Esophagus squamous epithelium (tissue), 5 donors: ENCODE results near the gene MS4A4A. TPM values are rescaled to one million over a fixed set of nuclear protein-coding genes. Genes with fewer than 3 reads are reported as not detected.
"Not testable (repeated sequence)": the region's sequence is repeated elsewhere in the genome, so short reads cannot be mapped to it uniquely, and the experiment has no call there.

Source experiments
- DNase-seq: peaks from one replicate; lab custom pipeline; 2025; lab: John Stamatoyannopoulos, UW
- H3K27ac ChIP-seq, 4 donors: fragments of 200-600 bp; sonication (generic); one replicate each; pipeline ENCODE4 v1.5.1; 2016 to 2019; ENCODE audit warnings: mild to moderate bottlenecking in 1 of 4
- H3K27me3 ChIP-seq, 4 donors: fragments of 200-600 bp; sonication (generic); 1 replicate in 3 of 4; 2 replicates in 1 of 4; pipeline versions ENCODE4 v1.5.1 to v1.6.0; 2017 to 2021; ENCODE audit warnings: antibody characterized with exemption in 1 of 4
- H3K36me3 ChIP-seq, 3 donors: fragments of 200-600 bp; sonication (generic); one replicate each; pipeline ENCODE4 v1.5.1; 2016 to 2019
- H3K4me1 ChIP-seq, 3 donors: fragments of 200-600 bp; sonication (generic); one replicate each; pipeline ENCODE4 v1.5.1; 2017 to 2019
- H3K4me3 ChIP-seq, 4 donors: fragments of 200-600 bp; sonication (generic); 1 replicate in 3 of 4; 2 replicates in 1 of 4; pipeline ENCODE4 v1.5.1; 2016 to 2019; ENCODE audit warnings: mild to moderate bottlenecking in 2 of 4, moderate library complexity in 1 of 4
- H3K9me3 ChIP-seq, 3 donors: fragments of 200-600 bp; sonication (generic); one replicate each; pipeline ENCODE4 v1.5.1; 2016 to 2019
- POLR2A ChIP-seq, 4 donors: fragments of 450-650 bp; IDR thresholded peaks; one replicate each; pipeline ENCODE4 v1.6.1; 2017; ENCODE audit warnings: antibody characterized with exemption in 4 of 4, mild to moderate bottlenecking in 4 of 4, moderate library complexity in 3 of 4
- WGBS, 2 donors: methylation state at CpG; one replicate each; pipeline ENCODE4 v1.1.5; 2018; 5-methylcytosine and 5-hydroxymethylcytosine counted together
- intact Hi-C: fragments of 100-400 bp; cut with DNase I; formaldehyde crosslinking; loops from one replicate; pipeline ENCODE4 v1.15.0; 2022
- total RNA-seq, 4 donors: library from RNA; depleted of rRNA; stranded (reverse); fragments of >200 nt; gene quantifications; one replicate each; pipeline ENCODE4 v1.1.0, GENCODE V29; 2016
- TF ChIP-seq, protein P1 (sequence below), 6 experiments: fragments of 450-650 bp in 4 of 6; fragments of 200-600 bp in 2 of 6; sonication (generic) in 2 of 6; IDR thresholded peaks; one replicate each; pipeline ENCODE4 v1.5.1; 2016 to 2019; ENCODE audit warnings: antibody characterized with exemption in 6 of 6, mild to moderate bottlenecking in 4 of 6, moderate library complexity in 4 of 6
- donor health status: DM: yes; HTN: yes; CAD: no.

The MS4A4A gene
- total RNA-seq, 4 donors from 2014 or later = 0.42 to 32.0 (median 8.3) TPM

DNA sequence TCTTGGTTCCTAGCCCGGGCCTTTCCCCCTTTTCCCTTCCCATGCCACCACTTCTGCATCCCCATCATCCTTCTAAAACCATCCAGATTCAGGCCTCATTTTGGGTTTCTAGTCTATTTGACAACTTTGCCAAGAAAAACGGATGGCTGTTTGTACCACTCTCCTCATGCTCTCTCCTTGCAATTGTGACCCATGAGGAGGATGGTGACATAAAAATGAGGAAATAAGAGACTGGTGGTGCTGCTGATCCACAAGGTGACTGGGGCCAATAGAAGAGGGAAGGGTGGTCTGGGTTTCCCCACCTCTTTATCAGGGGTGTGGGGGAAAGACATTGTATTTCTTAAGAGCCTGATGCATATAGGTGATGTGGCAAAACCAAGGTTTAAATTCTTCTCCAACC is 1.0 kb downstream of the MS4A4A start:
- DNase-seq = no peak
- intact Hi-C loops = no loop called here
- H3K27ac ChIP-seq = peak overlapping the region in 2 of 4 donors; percentile 30 to 61
- no peaks in the 10 kb centered on the region for H3K9me3 ChIP-seq
- no peaks in the 10 kb centered on the region for H3K27me3 ChIP-seq
- WGBS, 2 donors = 26 to 68% methylated on average over 2 of the region's 2 CpGs
- no peaks in the 10 kb centered on the region for H3K36me3 ChIP-seq
- TF ChIP-seq, protein P1, sequence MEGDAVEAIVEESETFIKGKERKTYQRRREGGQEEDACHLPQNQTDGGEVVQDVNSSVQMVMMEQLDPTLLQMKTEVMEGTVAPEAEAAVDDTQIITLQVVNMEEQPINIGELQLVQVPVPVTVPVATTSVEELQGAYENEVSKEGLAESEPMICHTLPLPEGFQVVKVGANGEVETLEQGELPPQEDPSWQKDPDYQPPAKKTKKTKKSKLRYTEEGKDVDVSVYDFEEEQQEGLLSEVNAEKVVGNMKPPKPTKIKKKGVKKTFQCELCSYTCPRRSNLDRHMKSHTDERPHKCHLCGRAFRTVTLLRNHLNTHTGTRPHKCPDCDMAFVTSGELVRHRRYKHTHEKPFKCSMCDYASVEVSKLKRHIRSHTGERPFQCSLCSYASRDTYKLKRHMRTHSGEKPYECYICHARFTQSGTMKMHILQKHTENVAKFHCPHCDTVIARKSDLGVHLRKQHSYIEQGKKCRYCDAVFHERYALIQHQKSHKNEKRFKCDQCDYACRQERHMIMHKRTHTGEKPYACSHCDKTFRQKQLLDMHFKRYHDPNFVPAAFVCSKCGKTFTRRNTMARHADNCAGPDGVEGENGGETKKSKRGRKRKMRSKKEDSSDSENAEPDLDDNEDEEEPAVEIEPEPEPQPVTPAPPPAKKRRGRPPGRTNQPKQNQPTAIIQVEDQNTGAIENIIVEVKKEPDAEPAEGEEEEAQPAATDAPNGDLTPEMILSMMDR (IDR thresholded peaks at IDR 0.05) = no peak
- TF ChIP-seq POLR2A (IDR thresholded peaks at IDR 0.05) = no peak
- no peaks in the 10 kb centered on the region for H3K4me1 ChIP-seq
- peak overlapping the region in 1 of 4 donors; percentile 4 for H3K4me3 ChIP-seq

DNA sequence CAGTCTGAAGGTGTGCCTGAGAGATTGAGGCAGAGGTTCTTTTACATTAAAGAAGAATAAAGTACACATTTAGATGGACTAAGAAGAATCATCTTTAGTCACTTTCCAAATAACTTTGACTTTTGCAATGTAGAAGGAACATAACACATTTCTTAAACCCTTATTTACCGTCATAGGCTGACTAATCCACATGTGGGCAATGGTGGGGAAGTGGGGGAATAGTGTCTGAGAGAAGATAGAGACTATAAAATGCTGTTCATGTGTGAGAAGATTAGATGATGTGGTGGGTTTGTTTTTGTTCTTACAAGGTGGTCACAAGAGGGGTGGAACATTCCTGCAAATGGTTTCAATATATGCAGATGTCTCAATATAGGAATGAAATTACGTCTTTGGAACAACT is 1.8 kb downstream of the MS4A4A start:
- no peaks in the 10 kb centered on the region for H3K4me1 ChIP-seq
- H3K36me3 ChIP-seq = no peaks in the 10 kb centered on the region
- H3K27ac ChIP-seq = peak overlapping the region in 2 of 4 donors; percentile 30 to 61
- no peaks in the 10 kb centered on the region for H3K9me3 ChIP-seq
- no peak for DNase-seq
- TF ChIP-seq, protein P1 (IDR thresholded peaks at IDR 0.05) = no peak
- no peak for TF ChIP-seq POLR2A (IDR thresholded peaks at IDR 0.05)
- peak overlapping the region in 2 of 4 donors; percentile 16 to 28 for H3K4me3 ChIP-seq
- no peaks in the 10 kb centered on the region for H3K27me3 ChIP-seq
- 51 to 67% methylated on average over 2 of the region's 2 CpGs for WGBS, 2 donors
- intact Hi-C loops = no loop called here

DNA sequence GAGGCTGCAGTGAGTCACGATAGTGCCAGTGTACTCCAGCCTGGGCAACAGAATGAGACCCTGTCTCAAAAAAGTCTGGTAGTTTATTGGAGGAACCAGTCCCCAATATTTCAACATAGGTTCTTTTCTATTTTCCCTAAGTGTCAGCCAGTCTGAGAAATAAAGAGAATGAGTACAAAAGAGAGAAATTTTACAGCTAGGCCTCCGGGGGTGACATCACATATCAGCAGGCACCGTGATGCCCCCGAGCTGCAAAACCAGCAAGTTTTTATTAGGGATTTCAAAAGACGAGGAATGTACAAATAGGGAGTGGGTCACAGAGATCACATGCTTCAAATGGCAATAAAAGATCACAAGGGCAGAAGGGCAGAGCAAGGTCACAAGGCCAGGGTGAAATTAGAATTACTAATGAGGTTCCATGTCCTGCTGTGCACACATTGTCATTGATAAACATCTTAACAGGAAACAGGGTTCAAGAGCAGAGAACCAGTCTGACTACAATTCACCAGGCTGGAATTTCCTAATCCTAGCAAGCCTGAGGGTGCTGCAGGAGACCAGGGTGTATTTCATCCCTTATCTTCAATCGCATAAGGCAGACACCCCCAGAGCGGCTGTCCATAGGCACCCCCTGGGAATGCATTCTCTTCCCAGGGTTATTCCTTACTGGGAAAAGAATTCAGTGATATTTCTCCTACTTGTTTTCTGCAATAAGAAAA is 5.1 kb downstream of the MS4A4A start:
- H3K9me3 ChIP-seq, H3K36me3 ChIP-seq, H3K4me1 ChIP-seq, DNase-seq, H3K27ac ChIP-seq, H3K27me3 ChIP-seq, H3K4me3 ChIP-seq, intact Hi-C loops: not testable (repeated sequence)
- WGBS, 2 donors = 53 to 77% methylated on average over 7 of the region's 7 CpGs

DNA sequence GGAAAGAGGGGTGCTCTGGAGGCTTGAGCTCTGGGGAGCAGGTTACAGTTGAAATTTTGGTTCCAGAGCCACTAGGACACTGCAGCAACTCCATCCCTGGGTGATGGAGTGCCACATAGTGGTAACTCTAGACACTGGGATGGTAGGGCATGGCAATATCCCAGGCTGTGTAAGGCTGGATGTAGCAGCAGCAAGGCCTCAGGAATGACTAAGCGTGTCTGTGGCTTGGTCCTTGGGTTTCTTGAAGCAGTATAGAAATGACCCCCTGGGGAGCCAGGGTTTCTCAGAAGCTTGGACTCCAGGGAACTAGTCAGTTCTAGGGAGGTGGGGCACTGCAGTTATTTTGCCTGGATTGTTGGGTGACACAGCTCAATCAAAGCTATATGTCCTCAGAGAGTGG is 8.1 kb downstream of the MS4A4A start:
- Histone ChIP-seq H3K4me1 (no peaks in the 10 kb centered on the region), H3K27ac (no peak overlapping the region), H3K36me3 (no peaks in the 10 kb centered on the region), H3K4me3 (no peak overlapping the region), H3K9me3 (no peaks in the 10 kb centered on the region), H3K27me3 (no peaks in the 10 kb centered on the region)
- no peak for TF ChIP-seq POLR2A (IDR thresholded peaks at IDR 0.05)
- TF ChIP-seq, protein P1 (IDR thresholded peaks at IDR 0.05) = no peak
- intact Hi-C loops = no loop called here
- DNase-seq = no peak
- WGBS, 2 donors = 100% methylated on average over 1 of the region's 1 CpG; no CpG with 5 or more reads in 1 of the 2 donors

DNA sequence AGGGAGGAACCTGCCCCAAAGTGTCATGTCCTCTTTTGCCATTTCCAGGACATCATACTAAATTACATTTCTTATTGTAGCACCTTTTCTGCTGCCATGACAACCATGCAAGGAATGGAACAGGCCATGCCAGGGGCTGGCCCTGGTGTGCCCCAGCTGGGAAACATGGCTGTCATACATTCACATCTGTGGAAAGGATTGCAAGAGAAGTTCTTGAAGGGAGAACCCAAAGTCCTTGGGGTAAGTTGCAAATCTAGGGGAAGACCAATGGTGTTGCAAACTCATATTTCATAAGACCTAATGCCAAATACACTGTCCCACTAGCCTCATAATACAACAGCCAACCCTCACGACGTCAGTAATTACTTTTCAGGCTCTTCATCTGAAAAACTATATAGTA is 11.7 kb downstream of the MS4A4A start:
- no peak for DNase-seq
- Histone ChIP-seq H3K4me3 (no peak overlapping the region), H3K36me3 (no peaks in the 10 kb centered on the region), H3K4me1 (no peaks in the 10 kb centered on the region), H3K9me3 (no peaks in the 10 kb centered on the region), H3K27me3 (no peaks in the 10 kb centered on the region), H3K27ac (no peak overlapping the region)
- TF ChIP-seq POLR2A (IDR thresholded peaks at IDR 0.05) = no peak
- TF ChIP-seq, protein P1 (IDR thresholded peaks at IDR 0.05) = no peak
- intact Hi-C loops = no loop called here
- WGBS, 2 donors = 64 to 76% methylated on average over 2 of the region's 2 CpGs
